T-helper 2 cell (primary cell): Measurements from ENCODE around the gene CLCNKB.
"Not testable (repeated sequence)": the region's sequence is repeated elsewhere in the genome, so short reads cannot be mapped to it uniquely, and the experiment has no call there.

Source experiments
- DNase-seq, 5 experiments: peaks; one replicate each; pipeline versions ENCODE4 v3.0.0 to v3.0.0-alpha.2; 2012 to 2022

CLCNKB gene

GRCh38 chr1:16015960-16016901 is 27.4 kb upstream of the CLCNKB start:
- DNase-seq, result no peak

- no peak for DNase-seq
Measured at GRCh38 chr1:16017076-16017460, 26.5 kb upstream of the CLCNKB start.

GRCh38 chr1:16017461-16018303 is 25.9 kb upstream of the CLCNKB start, which contains the start of gene HSPB7:
Gene HSPB7, minus strand, starts transcription at chr1:16018043. Its CDS starts 80 bp downstream, at chr1:16017963.
- DNase-seq, result no peak

- DNase-seq, result no peak
Measured at GRCh38 chr1:16018308-16018707, 25.3 kb upstream of the CLCNKB start.

- DNase-seq, result no peak
Measured at GRCh38 chr1:16018749-16019643, 24.6 kb upstream of the CLCNKB start.

GRCh38 chr1:16019644-16020277 is 23.8 kb upstream of the CLCNKB start:
- DNase-seq, result no peak

- DNase-seq, result no peak
Measured at GRCh38 chr1:16020325-16020724, 23.3 kb upstream of the CLCNKB start.

- not testable (repeated sequence) for DNase-seq
Measured at GRCh38 chr1:16020878-16021277, 22.7 kb upstream of the CLCNKB start.

GRCh38 chr1:16021681-16022080 is 21.9 kb upstream of the CLCNKB start, which contains the start of gene CLCNKA:
Gene CLCNKA, plus strand, starts transcription at chr1:16022036. Its CDS starts 584 bp downstream, at chr1:16022620.
- DNase-seq, result no peak

- DNase-seq, result no peak
Measured at GRCh38 chr1:16022393-16022792, 21.2 kb upstream of the CLCNKB start.

GRCh38 chr1:16023050-16023653 is 20.4 kb upstream of the CLCNKB start:
- DNase-seq, result no peak

- DNase-seq, result not testable (repeated sequence)
Measured at GRCh38 chr1:16026302-16026701, 17.3 kb upstream of the CLCNKB start.

GRCh38 chr1:16026723-16027484 is 16.7 kb upstream of the CLCNKB start:
- peak in 2 of 5 experiments; percentile 26 to 27 for DNase-seq

- no peak for DNase-seq
Measured at GRCh38 chr1:16028237-16029002, 15.2 kb upstream of the CLCNKB start.

GRCh38 chr1:16029003-16029268 is 14.6 kb upstream of the CLCNKB start:
- DNase-seq, result not testable (repeated sequence)

- DNase-seq, result no peak
Measured at GRCh38 chr1:16029288-16029687, 14.3 kb upstream of the CLCNKB start.

GRCh38 chr1:16031551-16031950 is 12.0 kb upstream of the CLCNKB start:
- DNase-seq, result no peak

GRCh38 chr1:16032388-16033102 is 11.0 kb upstream of the CLCNKB start:
- DNase-seq, result peak in 3 of 5 experiments; percentile 20 to 54 (median 29)

GRCh38 chr1:16033103-16033632 is 10.4 kb upstream of the CLCNKB start:
- not testable (repeated sequence) for DNase-seq
